Activated naive CD8-positive, alpha-beta T cell treated with anti-CD3 and anti-CD28 coated beads for 36 hours (primary cell): Measurements from ENCODE around the gene MUS81. TPM values are rescaled to one million over a fixed set of nuclear protein-coding genes. Genes with fewer than 3 reads are reported as not detected.
A peak's percentile ranks its signal among the peaks of the same experiment; 100 is the strongest.

Experiments used
- DNase-seq: peaks from one replicate; pipeline ENCODE4 v3.0.0; 2021
- H3K27ac Mint-ChIP-seq: one replicate; pipeline ENCODE4 v1.8.0; 2022; ENCODE audit warnings: mild to moderate bottlenecking, moderate library complexity, mixed read lengths
- H3K27me3 Mint-ChIP-seq: one replicate; pipeline ENCODE4 v1.8.0; 2022; ENCODE audit warnings: mild to moderate bottlenecking, mixed read lengths
- H3K36me3 Mint-ChIP-seq: one replicate; pipeline ENCODE4 v1.8.0; 2021; ENCODE audit warnings: mild to moderate bottlenecking, mixed read lengths
- H3K4me1 Mint-ChIP-seq: one replicate; pipeline ENCODE4 v1.8.0; 2021; ENCODE audit warnings: mixed read lengths
- H3K4me3 Mint-ChIP-seq: one replicate; pipeline ENCODE4 v1.8.0; 2022; ENCODE audit warnings: mild to moderate bottlenecking, moderate library complexity, mixed read lengths
- H3K9me3 Mint-ChIP-seq: one replicate; pipeline ENCODE4 v1.8.0; 2022; ENCODE audit warnings: mixed read lengths
- total RNA-seq, 2 experiments: library from RNA; stranded (reverse); gene quantifications; one replicate each; pipeline ENCODE4 v1.2.3, GENCODE V29; 2021

MUS81 gene
- total RNA-seq, 2 experiments from 2014 or later, result 64.0 to 67.4 TPM

DNA sequence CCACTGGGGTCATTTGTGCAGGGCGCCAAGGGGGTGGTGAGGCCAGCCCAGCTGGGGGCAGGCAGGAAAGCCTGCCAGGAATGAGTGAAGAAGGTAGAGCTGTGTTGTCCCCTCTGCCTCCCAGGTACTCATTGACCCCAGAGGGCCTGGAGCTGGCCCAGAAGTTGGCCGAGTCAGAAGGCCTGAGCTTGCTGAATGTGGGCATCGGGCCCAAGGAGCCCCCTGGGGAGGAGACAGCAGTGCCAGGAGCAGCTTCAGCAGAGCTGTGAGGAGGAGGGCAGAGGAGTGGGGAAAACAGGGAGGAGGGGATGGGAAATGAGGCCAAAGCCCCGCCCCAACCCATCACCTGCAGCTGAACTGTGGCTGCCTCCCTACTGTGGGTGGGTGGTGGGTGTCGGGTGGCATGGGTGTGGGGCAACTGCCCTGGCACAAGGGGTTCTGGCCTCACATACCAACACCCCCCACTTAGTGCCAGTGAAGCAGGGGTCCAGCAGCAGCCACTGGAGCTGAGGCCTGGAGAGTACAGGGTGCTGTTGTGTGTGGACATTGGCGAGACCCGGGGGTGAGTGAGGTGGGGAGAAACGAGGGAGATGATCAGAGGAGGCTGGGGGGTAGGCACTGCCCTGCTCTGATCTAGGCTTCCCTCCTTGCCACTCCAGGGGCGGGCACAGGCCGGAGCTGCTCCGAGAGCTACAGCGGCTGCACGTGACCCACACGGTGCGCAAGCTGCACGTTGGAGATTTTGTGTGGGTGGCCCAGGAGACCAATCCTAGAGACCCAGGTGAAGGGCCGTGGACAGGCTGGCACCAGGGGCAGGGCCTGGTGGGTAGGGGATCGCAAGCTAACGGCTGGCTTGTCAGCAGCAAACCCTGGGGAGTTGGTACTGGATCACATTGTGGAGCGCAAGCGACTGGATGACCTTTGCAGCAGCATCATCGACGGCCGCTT lies 3.0 kb downstream of the MUS81 start:
- no peaks in the 10 kb centered on the region for H3K27me3 Mint-ChIP-seq
- peak overlapping the region; percentile 41 for H3K4me3 Mint-ChIP-seq
- H3K9me3 Mint-ChIP-seq, result no peaks in the 10 kb centered on the region
- H3K4me1 Mint-ChIP-seq, result peaks cover 30% of the 10 kb centered on the region
- H3K27ac Mint-ChIP-seq, result peak overlapping the region; percentile 36
- peaks cover 24% of the 10 kb centered on the region for H3K36me3 Mint-ChIP-seq
- no peak for DNase-seq

DNA sequence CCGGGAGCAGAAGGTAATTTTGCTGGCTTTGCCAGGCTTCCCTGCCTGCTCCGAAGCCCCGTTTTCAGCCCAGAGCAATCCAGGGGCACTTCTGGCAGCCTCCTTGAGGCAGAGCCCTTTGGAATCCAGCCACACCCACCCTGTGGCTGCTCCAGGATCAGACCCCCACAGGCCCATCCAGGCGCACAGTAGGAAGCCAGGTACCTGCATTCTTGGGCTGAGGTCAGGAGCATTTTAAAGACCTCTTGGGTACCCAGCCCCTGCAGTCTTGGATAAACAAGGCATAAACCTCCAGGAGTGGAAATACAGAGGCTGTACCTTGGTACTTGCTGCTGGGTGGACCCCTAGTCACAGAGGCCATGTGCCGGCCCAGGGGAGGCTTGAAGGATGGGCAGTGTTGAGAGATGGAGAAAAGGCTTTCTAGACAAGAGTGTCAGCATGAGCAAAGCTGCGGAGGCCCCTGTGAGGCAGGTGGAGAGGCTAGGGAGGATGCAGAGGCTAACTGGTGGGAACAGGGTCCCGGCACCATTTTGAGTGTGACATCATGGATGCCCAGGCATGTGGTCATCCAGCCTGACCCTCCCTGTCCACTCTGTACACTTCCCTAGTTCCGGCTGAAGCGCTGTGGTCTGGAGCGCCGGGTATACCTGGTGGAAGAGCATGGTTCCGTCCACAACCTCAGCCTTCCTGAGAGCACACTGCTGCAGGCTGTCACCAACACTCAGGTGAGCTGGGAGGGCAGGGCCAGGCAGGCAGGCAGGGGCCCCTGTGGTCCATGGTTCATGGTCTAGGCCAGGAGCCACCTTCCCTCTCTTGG lies 3.9 kb downstream of the MUS81 start:
- H3K27me3 Mint-ChIP-seq, result no peaks in the 10 kb centered on the region
- DNase-seq, result no peak
- H3K4me1 Mint-ChIP-seq, result peaks cover 23% of the 10 kb centered on the region
- peak overlapping the region; percentile 63 for H3K27ac Mint-ChIP-seq
- H3K9me3 Mint-ChIP-seq, result no peaks in the 10 kb centered on the region
- H3K36me3 Mint-ChIP-seq, result peaks cover 24% of the 10 kb centered on the region
- no peak overlapping the region for H3K4me3 Mint-ChIP-seq

DNA sequence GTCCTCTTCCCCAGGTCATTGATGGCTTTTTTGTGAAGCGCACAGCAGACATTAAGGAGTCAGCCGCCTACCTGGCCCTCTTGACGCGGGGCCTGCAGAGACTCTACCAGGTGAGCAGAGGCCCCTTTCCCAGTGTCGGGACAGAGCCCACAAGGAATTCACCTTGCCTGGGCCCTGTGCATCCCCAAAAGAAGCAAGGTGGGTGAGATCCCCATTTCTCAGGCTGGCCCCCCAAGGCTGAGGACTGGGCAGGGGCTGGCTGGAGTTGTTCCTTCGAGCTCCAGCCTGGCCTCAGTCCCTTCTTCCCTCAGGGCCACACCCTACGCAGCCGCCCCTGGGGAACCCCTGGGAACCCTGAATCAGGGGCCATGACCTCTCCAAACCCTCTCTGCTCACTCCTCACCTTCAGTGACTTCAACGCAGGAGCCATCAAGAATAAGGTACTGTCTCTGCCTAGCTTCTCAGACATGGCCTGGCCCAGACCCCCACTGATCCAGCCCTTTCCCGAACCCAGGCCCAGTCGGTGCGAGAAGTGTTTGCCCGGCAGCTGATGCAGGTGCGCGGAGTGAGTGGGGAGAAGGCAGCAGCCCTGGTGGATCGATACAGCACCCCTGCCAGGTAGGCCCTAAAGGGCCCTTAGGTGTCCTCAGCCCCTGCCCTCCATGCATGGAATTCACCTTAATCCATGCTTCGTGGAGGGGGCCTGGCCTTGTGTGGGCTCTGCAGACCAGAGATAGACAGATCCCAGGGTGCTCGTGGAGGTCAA lies 4.7 kb downstream of the MUS81 start:
- DNase-seq, result no peak
- peaks cover 24% of the 10 kb centered on the region for H3K36me3 Mint-ChIP-seq
- H3K4me3 Mint-ChIP-seq, result no peak overlapping the region
- no peaks in the 10 kb centered on the region for H3K27me3 Mint-ChIP-seq
- peaks cover 21% of the 10 kb centered on the region for H3K4me1 Mint-ChIP-seq
- H3K9me3 Mint-ChIP-seq, result no peaks in the 10 kb centered on the region
- peak overlapping the region; percentile 39 for H3K27ac Mint-ChIP-seq

DNA sequence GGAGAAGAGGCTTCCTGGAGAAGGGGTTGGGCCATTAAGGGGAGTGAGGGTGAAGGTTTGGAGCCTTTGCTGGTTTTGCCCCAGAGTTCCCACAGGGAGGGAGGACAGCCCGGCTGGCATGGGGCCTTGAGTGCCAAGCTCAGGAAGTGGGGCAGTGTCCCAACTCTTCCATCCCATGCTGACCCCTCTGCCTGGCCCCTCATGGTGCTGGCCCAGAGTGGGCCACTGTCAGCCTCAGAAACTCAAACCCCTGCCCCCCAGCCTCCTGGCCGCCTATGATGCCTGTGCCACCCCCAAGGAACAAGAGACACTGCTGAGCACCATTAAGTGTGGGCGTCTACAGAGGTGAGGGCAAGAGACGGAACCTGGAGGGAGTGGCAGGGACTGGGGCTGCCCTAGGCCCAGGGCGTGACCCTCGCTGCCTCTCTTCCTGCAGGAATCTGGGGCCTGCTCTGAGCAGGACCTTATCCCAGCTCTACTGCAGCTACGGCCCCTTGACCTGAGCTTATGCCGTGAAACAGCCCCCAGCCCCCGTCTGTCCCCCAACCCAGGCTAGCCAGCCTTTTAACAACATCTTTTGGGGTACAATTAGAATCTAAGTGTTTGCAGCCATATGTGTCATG lies 5.4 kb downstream of the MUS81 start:
- Mint-ChIP-seq H3K27me3 (no peaks in the 10 kb centered on the region), H3K4me3 (no peak overlapping the region), H3K27ac (peak overlapping the region; percentile 39), H3K36me3 (peaks cover 24% of the 10 kb centered on the region), H3K4me1 (peaks cover 23% of the 10 kb centered on the region), H3K9me3 (no peaks in the 10 kb centered on the region)
- DNase-seq, result no peak

DNA sequence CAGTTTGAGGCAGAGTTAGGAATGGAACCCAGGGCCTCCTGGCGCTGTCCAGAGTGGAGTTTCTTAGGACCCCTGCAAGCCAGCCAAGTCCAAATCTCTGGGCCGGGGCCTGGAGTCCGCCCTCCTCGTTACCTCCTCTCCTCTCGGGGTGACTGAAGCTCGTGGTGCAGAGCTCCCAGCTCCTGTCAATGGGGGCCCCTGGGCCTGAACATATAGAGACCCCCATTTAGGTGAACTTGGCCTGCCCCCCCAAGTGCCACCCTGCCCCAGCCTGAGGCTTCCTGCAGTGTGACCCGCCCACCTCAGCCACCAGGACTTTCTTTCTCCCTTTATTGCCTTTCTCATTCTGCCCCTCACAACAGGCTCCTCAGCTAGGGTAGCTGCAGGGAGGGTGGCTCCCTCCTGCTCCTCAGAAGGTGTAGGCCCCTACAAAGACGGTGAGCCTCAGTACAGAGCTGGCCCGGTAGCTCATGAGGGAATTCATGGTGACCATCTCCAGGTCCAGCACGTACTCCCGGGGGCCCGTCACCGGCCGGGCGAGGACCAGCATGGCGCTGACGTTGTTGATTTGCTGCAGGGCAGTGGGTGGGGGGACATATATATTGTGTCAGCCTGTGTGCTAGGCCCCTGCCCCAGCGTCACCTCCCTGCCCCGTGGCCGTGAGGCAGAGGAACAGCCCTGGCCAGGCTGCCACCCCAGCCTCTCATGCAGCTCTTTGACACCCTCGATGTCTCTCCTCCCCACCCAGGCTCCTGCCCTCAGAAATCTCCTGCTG lies 6.5 kb downstream of the MUS81 start:
- H3K27me3 Mint-ChIP-seq, result no peaks in the 10 kb centered on the region
- no peak overlapping the region for H3K27ac Mint-ChIP-seq
- no peaks in the 10 kb centered on the region for H3K9me3 Mint-ChIP-seq
- peaks cover 24% of the 10 kb centered on the region for H3K36me3 Mint-ChIP-seq
- no peak overlapping the region for H3K4me3 Mint-ChIP-seq
- DNase-seq, result no peak
- H3K4me1 Mint-ChIP-seq, result peaks cover 26% of the 10 kb centered on the region

DNA sequence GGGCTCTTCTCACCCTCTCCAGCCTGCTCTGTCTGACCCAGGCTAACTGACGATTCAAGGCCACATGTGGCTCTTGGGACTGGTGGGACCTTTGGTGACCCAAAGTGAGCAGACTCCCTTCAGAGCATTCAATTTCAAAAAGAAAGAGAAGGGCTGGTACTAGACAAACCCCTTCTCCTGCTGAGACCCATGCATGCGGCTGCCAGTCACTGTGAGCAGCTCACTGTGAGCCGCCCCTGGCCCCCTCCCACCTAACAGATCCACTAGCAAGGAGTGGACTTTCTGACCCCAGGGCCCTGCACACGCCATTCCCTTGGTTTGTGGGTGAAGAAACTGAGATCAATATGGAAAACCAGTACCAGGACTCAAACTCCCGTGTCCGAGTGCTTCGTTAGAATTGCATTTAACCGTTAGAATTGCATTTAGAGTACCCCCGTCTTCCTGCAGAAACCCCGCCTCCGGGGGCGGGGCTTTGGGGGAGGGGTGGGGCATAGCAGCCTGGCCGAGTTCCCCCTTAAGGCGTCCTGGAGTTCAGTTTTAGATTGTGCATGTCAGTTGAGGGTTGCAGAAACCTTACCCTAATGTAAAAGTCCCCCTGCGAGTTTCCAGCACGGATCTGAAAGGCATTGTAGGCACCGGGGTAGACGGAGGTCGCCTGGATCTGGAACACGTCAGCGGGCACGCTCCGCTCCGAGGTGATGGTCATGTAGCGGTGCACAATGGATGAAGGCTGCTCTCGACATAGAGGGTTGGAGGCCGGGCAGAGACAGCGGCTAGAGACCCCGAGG lies 7.2 kb downstream of the MUS81 start:
- Mint-ChIP-seq H3K27ac (no peak overlapping the region), H3K4me1 (peaks cover 24% of the 10 kb centered on the region), H3K27me3 (no peaks in the 10 kb centered on the region), H3K4me3 (no peak overlapping the region), H3K9me3 (no peaks in the 10 kb centered on the region), H3K36me3 (peaks cover 20% of the 10 kb centered on the region)
- DNase-seq, result no peak

DNA sequence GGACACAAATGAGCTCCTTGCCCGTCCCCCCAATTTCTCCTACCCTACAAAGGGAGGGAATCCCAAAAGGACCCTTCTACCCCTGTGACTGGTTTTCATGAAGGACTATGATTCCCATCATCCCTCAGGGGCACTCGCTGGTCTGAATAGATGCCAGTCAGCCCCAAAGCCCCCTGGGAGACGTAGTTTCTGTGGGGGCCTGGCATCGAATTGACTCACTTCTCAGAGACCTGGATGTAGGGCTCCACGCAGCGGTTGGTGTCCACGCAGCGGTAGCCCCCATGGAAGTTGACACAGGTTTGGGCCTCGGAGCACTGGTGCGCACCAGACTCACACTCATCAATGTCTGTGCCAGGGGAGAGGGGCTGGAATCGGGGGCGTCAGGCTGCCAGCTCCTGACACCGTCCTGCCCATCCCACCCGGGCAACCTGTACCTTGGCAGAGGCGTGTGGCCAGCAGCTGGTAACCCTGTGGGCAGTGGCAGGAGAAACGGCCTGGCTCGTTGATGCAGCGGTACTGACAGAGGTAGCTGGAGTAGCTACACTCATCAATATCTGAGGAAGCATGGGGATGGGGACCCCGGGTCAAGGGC lies 7.9 kb downstream of the MUS81 start:
- H3K4me3 Mint-ChIP-seq, result no peak overlapping the region
- H3K27ac Mint-ChIP-seq, result peak overlapping the region; percentile 38
- peaks cover 14% of the 10 kb centered on the region for H3K36me3 Mint-ChIP-seq
- H3K4me1 Mint-ChIP-seq, result peaks cover 22% of the 10 kb centered on the region
- H3K9me3 Mint-ChIP-seq, result no peaks in the 10 kb centered on the region
- no peak for DNase-seq
- H3K27me3 Mint-ChIP-seq, result no peaks in the 10 kb centered on the region

DNA sequence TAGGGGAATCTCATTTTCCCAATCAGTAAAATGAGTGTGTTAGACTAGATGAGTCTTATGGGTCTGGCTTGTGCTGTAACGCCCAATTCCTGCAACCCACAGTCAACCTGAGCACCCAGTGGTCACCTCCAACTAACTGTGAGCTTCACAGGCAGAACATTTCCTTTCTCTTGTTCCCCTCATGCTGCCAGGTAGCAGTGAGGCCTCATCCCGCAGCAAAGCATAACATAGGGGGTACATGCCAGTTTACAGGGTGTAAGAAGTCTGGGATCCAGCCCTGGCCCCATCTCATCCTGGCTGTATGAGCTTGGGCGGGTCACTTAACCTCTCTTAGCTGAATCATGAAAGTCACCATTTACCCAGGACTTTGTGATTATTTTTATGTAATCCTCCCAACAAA lies 8.7 kb downstream of the MUS81 start:
- peaks cover 12% of the 10 kb centered on the region for H3K36me3 Mint-ChIP-seq
- no peaks in the 10 kb centered on the region for H3K27me3 Mint-ChIP-seq
- peaks cover 21% of the 10 kb centered on the region for H3K4me1 Mint-ChIP-seq
- no peak overlapping the region for H3K27ac Mint-ChIP-seq
- H3K4me3 Mint-ChIP-seq, result no peak overlapping the region
- H3K9me3 Mint-ChIP-seq, result no peaks in the 10 kb centered on the region
- DNase-seq, result no peak

DNA sequence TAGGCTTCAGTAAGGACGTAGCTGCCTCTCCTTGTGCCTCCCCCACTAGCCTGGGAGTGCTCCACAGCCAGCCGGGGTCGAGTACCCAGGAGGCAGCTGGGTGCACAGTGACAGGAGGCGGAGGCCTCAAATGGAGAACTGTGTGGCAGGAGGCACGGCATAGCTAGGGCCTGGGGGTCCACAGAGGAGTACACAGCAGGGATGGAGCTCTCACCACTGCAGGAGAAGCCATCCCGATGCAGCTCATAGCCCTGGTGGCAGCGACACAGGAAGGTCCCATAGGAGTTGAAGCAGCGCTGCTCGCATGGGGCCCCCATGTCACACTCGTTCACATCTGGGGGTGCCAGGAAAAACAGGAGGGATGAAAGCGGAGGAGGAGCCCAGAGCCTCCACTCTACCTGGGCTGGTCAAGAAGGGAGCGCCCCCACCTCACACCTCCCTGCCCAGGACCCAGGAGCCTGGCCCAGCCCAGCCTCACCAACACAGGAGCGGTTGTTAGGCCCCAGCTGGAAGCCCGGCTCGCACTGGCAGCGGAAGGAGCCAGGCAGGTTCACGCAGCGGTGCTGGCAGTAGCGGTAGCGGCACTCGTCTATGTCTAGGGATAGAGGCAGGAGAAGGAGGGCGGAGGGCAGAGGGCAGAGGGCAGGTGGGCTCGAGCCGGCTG lies 9.5 kb downstream of the MUS81 start:
- Mint-ChIP-seq H3K4me1 (peaks cover 21% of the 10 kb centered on the region), H3K9me3 (no peaks in the 10 kb centered on the region), H3K27me3 (no peaks in the 10 kb centered on the region), H3K27ac (no peak overlapping the region), H3K4me3 (no peak overlapping the region), H3K36me3 (peaks cover 12% of the 10 kb centered on the region)
- no peak for DNase-seq

DNA sequence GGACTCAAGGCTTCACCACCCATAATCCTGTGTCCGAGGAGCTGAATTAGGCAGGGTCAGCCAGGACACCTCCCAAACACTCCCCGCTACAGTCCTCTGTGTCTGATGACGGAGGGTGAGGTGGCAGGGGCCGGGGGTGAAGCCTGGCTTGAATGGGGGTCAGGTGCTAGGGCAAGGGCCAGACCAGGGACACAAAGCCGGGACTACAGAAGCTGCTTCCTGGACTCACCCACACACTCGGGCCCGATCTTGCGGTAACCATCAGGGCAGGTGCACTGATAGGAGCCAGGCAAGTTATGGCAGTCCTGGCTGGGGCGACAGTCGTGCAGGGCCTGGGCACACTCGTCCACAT lies 10.1 kb downstream of the MUS81 start:
- Mint-ChIP-seq H3K9me3 (no peaks in the 10 kb centered on the region), H3K27me3 (no peaks in the 10 kb centered on the region), H3K36me3 (peaks cover 9% of the 10 kb centered on the region), H3K4me1 (peaks cover 21% of the 10 kb centered on the region), H3K4me3 (no peak overlapping the region), H3K27ac (no peak overlapping the region)
- no peak for DNase-seq

DNA sequence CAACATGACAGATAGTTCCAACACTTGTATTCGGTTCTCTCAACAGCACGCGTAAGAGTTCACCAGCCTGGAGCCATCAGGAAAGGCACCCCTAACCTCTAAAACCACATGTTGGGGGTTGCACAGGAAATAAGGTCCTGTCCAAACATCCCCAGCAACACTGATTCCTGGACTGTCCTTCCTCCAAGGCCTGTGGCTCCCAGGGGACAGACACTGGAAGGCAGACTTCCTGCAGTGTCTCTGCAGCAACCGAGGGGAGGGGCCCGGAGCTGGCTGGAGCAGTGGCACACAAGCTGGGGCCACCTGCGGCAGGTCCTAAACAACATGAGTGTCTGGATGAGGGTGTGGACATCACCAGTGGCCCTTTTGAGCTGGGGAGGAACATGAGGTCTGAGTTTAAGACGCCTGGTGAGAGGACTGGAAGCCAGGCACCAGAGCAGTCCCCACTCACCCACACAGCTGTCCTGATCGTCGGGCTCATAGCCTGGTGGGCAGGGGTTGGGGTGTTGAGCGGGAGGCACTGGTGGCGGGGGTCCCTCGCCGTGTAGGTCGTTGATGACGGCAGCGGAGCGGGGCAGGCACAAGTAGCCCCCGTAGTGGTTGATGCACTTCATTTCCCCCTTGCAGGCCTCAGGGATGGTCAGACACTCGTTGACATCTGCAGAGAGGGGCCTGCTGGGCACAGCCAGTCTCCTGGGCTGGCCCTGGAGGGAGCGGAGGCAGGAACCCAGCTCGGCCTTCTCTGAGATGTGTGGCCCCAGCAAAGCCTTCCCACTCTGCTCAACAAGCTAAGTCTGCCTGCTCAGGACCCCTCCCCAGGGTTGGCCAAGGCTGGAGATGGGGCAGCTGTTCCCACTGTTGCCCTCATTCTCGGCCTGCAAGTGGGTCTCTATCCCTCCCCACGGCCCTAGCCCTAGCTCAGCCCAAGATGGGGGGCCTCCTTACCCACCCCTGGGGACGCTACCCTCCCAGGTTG lies 10.8 kb downstream of the MUS81 start:
- no peaks in the 10 kb centered on the region for H3K9me3 Mint-ChIP-seq
- DNase-seq, result no peak
- H3K36me3 Mint-ChIP-seq, result peaks cover 8% of the 10 kb centered on the region
- H3K4me3 Mint-ChIP-seq, result no peak overlapping the region
- H3K4me1 Mint-ChIP-seq, result peaks cover 21% of the 10 kb centered on the region
- no peaks in the 10 kb centered on the region for H3K27me3 Mint-ChIP-seq
- no peak overlapping the region for H3K27ac Mint-ChIP-seq
